ENCODE results near the gene RABGAP1.

GRCh38 chr9:123107639-123108285 is 166.9 kb downstream of the RABGAP1 start:
- TF ChIP-seq TAF1 (IDR thresholded peaks at IDR 0.05; ENCODE audit: low read depth, low read length) (no peak), POLR2AphosphoS5 (IDR thresholded peaks at IDR 0.05; ENCODE audit: low read depth, low read length) (0 out of 2 replicates have a peak, but pooled peaks have one; percentile 46), SPI1 (IDR thresholded peaks at IDR 0.05; ENCODE audit: low read depth, low read length) (no peak), POLR2A (IDR thresholded peaks at IDR 0.05; ENCODE audit: low read depth, low read length) (no peak), PAX5 (IDR thresholded peaks at IDR 0.05; ENCODE audit: insufficient read depth, low read length, severe bottlenecking) (no peak), POU2F2 (IDR thresholded peaks at IDR 0.05; ENCODE audit: low read depth, low read length) (no peak)

All from GM12891 (cell line).